K562 (cell line): ENCODE measurements around the gene NUP85.

Experiments used
- ELF4 ChIP-seq: fragments of 450-650 bp; formaldehyde crosslinking; IDR thresholded peaks from 2 replicates; pipeline ENCODE4 v1.4.0; 2022; ENCODE audit warnings: missing genetic modification characterization
- ZNF584 ChIP-seq: fragments of 200-800 bp; sonication (Bioruptor generic); IDR thresholded peaks from 2 replicates; pipeline ENCODE4 v1.6.1; 2016; ENCODE audit warnings: low read depth, mild to moderate bottlenecking, missing genetic modification characterization, missing compliant biosample characterization

GRCh38 chr17:75246404-75246803 lies 40.9 kb downstream of the NUP85 start:
- no peak for TF ChIP-seq ZNF584
- TF ChIP-seq ELF4 (CRISPR knock-in tag): no peak
